Mesendoderm (in vitro differentiated cells): ENCODE measurements around the gene CAMK2N1.
A peak's percentile ranks its signal among the peaks of the same experiment; 100 is the strongest.

ENCODE experiments used
- DNase-seq: peaks from one replicate; pipeline ENCODE4 v3.0.0; 2013
- H2AK5ac ChIP-seq: 2 replicates; pipeline ENCODE4 v1.6.1; 2013; ENCODE audit warnings: low read length, inconsistent platforms
- H2BK120ac ChIP-seq: 2 replicates; pipeline ENCODE4 v1.6.1; 2013; ENCODE audit warnings: low read depth, mild to moderate bottlenecking, low read length, moderate library complexity, mixed read lengths
- H2BK15ac ChIP-seq: replicated peaks from 2 replicates; pipeline ENCODE4 v1.6.1; 2013; ENCODE audit warnings: low read depth, mild to moderate bottlenecking, moderate library complexity
- H2BK5ac ChIP-seq: 2 replicates; pipeline ENCODE4 v1.6.1; 2013; ENCODE audit warnings: low read length, inconsistent platforms
- H3K18ac ChIP-seq: 2 replicates; pipeline ENCODE4 v1.6.1; 2013; ENCODE audit warnings: mild to moderate bottlenecking, low read length, mixed read lengths
- H3K23ac ChIP-seq: one replicate; pipeline ENCODE4 v1.6.1; 2013; ENCODE audit warnings: low read length
- H3K27ac ChIP-seq: 2 replicates; pipeline ENCODE4 v1.5.1; 2013; ENCODE audit warnings: low read depth, mild to moderate bottlenecking, inconsistent platforms, low read length, moderate library complexity
- H3K27me3 ChIP-seq: 2 replicates; pipeline ENCODE4 v1.6.1; 2013; ENCODE audit warnings: low read length, control low read depth, mild to moderate bottlenecking, inconsistent platforms; ENCODE audit not compliant: insufficient read depth, poor library complexity
- H3K36me3 ChIP-seq: 2 replicates; pipeline ENCODE4 v1.6.1; 2013; ENCODE audit warnings: low read length, inconsistent platforms; ENCODE audit not compliant: control insufficient read depth, insufficient read depth
- H3K4ac ChIP-seq: one replicate; pipeline ENCODE4 v1.6.1; 2013; ENCODE audit warnings: low read depth, mild to moderate bottlenecking, low read length, moderate library complexity
- H3K4me1 ChIP-seq: 2 replicates; pipeline ENCODE4 v1.6.1; 2013; ENCODE audit warnings: low read depth, low read length, inconsistent platforms; ENCODE audit not compliant: control insufficient read depth
- H3K4me2 ChIP-seq: 2 replicates; pipeline ENCODE4 v1.6.1; 2013; ENCODE audit warnings: low read length
- H3K4me3 ChIP-seq: 2 replicates; pipeline ENCODE4 v1.5.1; 2013; ENCODE audit warnings: mild to moderate bottlenecking, low read length
- H3K56ac ChIP-seq: one replicate; pipeline ENCODE4 v1.6.1; 2013; ENCODE audit warnings: low read length
- H3K79me1 ChIP-seq: 2 replicates; pipeline ENCODE4 v1.6.1; 2013; ENCODE audit warnings: low read length, inconsistent platforms
- H3K79me2 ChIP-seq: 2 replicates; pipeline ENCODE4 v1.6.1; 2013; ENCODE audit warnings: mild to moderate bottlenecking, low read length; ENCODE audit not compliant: control insufficient read depth, insufficient read depth
- H3K9ac ChIP-seq: 2 replicates; pipeline ENCODE4 v1.6.1; 2013; ENCODE audit warnings: low read length, inconsistent platforms
- H4K5ac ChIP-seq: one replicate; pipeline ENCODE4 v1.6.1; 2013; ENCODE audit warnings: low read length
- H4K8ac ChIP-seq: one replicate; pipeline ENCODE4 v1.6.1; 2013; ENCODE audit warnings: low read depth, mild to moderate bottlenecking, control low read depth, low read length, moderate library complexity
- WGBS: extraction: QIAGEN DNeasy Blood & Tissue Kit; methylation state at CpG from one replicate; pipeline ENCODE4 v1.1.7; 2013; ENCODE audit warnings: low lambda C conversion rate, missing lambda C conversion rate; ENCODE audit not compliant: insufficient coverage; ENCODE audit errors: extremely low coverage; 5-methylcytosine and 5-hydroxymethylcytosine counted together

Gene CAMK2N1

DNA sequence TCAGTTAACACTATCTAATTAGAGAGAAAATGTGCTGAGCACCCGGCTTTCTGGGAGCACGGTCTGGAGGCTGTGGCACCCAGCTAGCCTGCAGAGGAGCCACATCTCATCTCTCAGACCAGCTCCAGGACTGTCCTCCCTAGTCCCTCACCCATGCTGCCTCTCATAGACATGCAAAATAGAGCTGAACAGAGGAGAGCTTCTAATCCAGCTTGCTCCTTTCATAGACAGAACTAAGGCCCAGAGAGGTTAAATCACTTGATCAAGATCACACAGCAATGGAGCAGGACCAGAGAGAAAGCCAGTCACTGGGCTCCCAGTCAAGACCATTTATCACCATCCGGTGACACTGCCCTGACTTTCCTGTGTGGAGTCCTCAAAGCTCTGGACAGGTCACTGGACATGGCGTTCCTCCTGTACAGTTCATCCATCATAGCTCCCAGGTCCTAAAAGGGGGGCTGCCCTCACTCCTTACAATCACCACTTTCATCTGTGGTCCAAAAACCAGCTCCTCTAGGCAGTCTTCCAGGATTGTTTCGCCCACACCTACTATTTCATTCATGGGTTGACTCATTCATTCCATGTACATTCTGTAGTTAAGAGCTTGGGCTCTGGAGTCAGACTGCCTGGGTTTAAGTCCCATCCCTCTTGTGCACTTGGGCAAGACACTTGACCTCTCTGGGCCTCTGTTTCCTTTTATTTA, 8.8 kb upstream of the CAMK2N1 start:
- no peak for DNase-seq
- Histone ChIP-seq H4K5ac (no peak overlapping the region), H4K8ac (no peak overlapping the region), H2BK5ac (no peak overlapping the region), H3K79me2 (no peaks in the 10 kb centered on the region), H3K18ac (no peak overlapping the region), H3K56ac (no peak overlapping the region), H3K27me3 (no peaks in the 10 kb centered on the region), H3K4me1 (no peaks in the 10 kb centered on the region), H2BK120ac (no peak overlapping the region), H3K4me2 (no peak overlapping the region), H2AK5ac (no peak overlapping the region), H3K4me3 (no peak overlapping the region), H3K23ac (no peak overlapping the region), H3K4ac (no peak overlapping the region), H3K27ac (no peak overlapping the region), H2BK15ac (no peak overlapping the region), H3K9ac (no peak overlapping the region), H3K79me1 (no peaks in the 10 kb centered on the region), H3K36me3 (no peaks in the 10 kb centered on the region)
- WGBS: no CpG with 5 or more reads among the region's 5 CpGs

DNA sequence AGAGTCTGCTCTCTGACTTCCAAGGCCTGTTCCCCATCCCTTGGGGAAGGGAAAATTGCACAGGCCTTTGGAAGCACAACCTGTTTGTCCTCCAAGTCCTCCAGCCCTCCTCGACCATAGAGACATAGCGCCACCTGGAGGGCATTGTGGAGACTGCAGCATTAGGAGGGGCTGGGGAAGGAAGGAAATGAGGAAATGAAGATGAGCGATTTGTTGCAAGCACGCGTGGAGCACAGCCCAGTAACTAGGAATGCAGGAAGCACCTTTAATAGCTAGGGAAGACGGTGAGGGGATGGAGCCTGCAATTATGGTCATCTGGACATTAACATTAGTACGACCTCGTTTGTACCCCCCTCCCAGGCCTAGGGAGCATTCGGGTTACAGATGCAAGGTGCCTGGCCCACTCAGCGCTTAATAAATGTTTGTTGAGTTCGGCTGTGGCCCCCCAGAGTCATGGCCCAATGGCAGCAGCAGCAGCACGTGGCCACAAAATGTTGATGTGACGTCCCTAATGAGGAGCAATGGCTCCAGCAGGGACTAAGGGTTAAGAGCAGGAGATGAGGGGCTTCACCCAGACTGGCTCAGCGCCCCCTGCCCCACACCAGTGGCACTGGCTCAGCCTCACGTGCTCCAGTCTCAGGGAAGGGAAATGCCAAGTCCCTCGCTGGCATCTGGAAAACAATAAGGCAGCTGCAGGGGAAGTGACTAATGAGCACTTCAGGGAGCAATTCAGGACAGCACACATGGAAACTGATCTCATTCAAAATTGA, 8.0 kb upstream of the CAMK2N1 start:
- H2AK5ac ChIP-seq: no peak overlapping the region
- H3K4me3 ChIP-seq: no peak overlapping the region
- H3K27ac ChIP-seq: no peak overlapping the region

DNA sequence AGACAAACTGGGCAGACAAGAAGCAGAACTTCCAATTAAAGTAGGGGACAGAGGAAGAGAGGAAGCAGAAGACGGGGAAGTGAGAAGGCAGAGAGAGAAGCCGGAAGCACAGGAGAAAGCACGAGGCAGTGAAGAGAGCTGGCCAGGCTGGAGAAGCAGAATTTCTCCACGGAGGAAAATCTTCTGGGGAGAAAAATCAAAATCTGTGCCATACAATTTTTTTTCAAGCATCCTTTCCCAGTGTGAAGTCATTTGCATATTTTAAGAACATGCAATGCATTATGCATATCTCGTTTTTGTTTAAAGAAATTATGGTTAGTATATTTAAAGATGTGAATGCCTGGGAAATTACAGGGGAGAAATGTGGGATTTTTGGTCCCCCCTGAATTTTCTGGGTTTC, 7.3 kb upstream of the CAMK2N1 start:
- no peak overlapping the region for H3K56ac ChIP-seq
- H2AK5ac ChIP-seq: no peak overlapping the region
- no peak overlapping the region for H2BK15ac ChIP-seq
- H4K5ac ChIP-seq: no peak overlapping the region
- no peak overlapping the region for H3K4me2 ChIP-seq
- no peaks in the 10 kb centered on the region for H3K36me3 ChIP-seq
- H4K8ac ChIP-seq: no peak overlapping the region
- H3K27ac ChIP-seq: no peak overlapping the region
- H3K27me3 ChIP-seq: no peaks in the 10 kb centered on the region
- no peaks in the 10 kb centered on the region for H3K79me2 ChIP-seq
- no peak overlapping the region for H3K23ac ChIP-seq
- H2BK120ac ChIP-seq: no peak overlapping the region
- no peak overlapping the region for H2BK5ac ChIP-seq
- H3K9ac ChIP-seq: no peak overlapping the region
- no peak overlapping the region for H3K4me3 ChIP-seq
- H3K4me1 ChIP-seq: no peaks in the 10 kb centered on the region
- no peak overlapping the region for H3K18ac ChIP-seq
- no peak for DNase-seq
- H3K79me1 ChIP-seq: no peaks in the 10 kb centered on the region
- H3K4ac ChIP-seq: no peak overlapping the region
- no CpG with 5 or more reads among the region's 5 CpGs for WGBS

More for the DNA sequence above, 8.0 kb upstream of the CAMK2N1 start:
- Histone ChIP-seq H3K27me3 (no peaks in the 10 kb centered on the region), H2BK120ac (no peak overlapping the region), H3K79me1 (no peaks in the 10 kb centered on the region), H3K4ac (no peak overlapping the region), H4K5ac (no peak overlapping the region), H3K56ac (peak overlapping the region; percentile 9), H3K18ac (no peak overlapping the region), H3K79me2 (no peaks in the 10 kb centered on the region), H3K23ac (no peak overlapping the region), H3K4me2 (peak overlapping the region; percentile 38), H3K36me3 (no peaks in the 10 kb centered on the region), H3K4me1 (no peaks in the 10 kb centered on the region), H4K8ac (no peak overlapping the region), H2BK5ac (no peak overlapping the region), H2BK15ac (no peak overlapping the region), H3K9ac (no peak overlapping the region)
- DNase-seq: peak; percentile 93
- no CpG with 5 or more reads among the region's 16 CpGs for WGBS

DNA sequence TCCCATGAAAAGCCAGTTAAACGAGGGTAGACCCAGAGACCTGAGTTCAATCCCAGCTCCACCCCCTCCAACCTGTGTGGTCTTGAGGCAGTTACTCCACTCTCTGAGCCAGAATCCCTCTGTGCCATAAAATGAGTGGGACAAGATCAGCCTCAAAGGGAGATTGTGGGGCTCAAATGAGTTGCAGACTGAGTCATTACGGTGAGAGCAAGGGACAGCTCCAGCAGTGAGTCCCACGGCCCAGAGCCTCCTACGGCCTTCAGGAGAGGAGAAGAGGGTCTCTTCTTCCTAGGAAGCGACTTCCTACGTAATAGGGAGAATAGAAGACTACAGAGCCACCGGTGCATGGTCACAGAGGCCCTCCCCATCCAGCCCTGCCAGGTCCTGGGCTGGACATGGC, 6.7 kb upstream of the CAMK2N1 start:
- no CpG with 5 or more reads among the region's 7 CpGs for WGBS
- no peaks in the 10 kb centered on the region for H3K79me2 ChIP-seq

DNA sequence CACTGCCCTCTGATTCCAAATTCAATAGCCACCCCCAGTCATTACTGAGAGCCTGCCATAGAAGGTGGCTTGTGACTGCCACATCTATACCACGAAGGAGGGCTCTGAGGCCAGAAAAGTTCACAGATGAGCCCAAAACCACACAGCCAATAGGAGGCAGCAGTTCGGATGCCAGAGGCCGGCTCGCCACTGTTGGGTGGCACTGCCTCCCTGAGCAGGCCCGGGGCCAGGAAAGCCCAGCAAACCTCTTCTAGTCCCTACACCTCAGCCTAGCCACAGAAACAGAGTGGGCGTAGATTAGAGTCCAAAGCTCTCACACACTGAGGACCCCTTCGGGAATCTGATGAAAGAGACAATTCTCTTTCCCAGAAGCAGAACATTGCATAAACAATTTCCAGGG, 5.9 kb upstream of the CAMK2N1 start:
- H3K79me2 ChIP-seq: no peaks in the 10 kb centered on the region
- no peak overlapping the region for H2BK5ac ChIP-seq
- no peak overlapping the region for H3K4ac ChIP-seq
- H2BK15ac ChIP-seq: no peak overlapping the region
- no peak overlapping the region for H3K56ac ChIP-seq
- H2AK5ac ChIP-seq: no peak overlapping the region
- no peak overlapping the region for H3K4me3 ChIP-seq
- no peak overlapping the region for H3K9ac ChIP-seq
- no peaks in the 10 kb centered on the region for H3K79me1 ChIP-seq
- no peak overlapping the region for H3K27ac ChIP-seq
- no peaks in the 10 kb centered on the region for H3K36me3 ChIP-seq
- no peak overlapping the region for H3K23ac ChIP-seq
- H2BK120ac ChIP-seq: no peak overlapping the region
- H3K27me3 ChIP-seq: peaks cover 4% of the 10 kb centered on the region
- no peak for DNase-seq
- H3K4me2 ChIP-seq: no peak overlapping the region
- no peak overlapping the region for H4K5ac ChIP-seq
- no peaks in the 10 kb centered on the region for H3K4me1 ChIP-seq
- H4K8ac ChIP-seq: no peak overlapping the region
- no peak overlapping the region for H3K18ac ChIP-seq
- WGBS: no CpG with 5 or more reads among the region's 7 CpGs

More for the DNA sequence above, 6.7 kb upstream of the CAMK2N1 start:
- Histone ChIP-seq H3K79me1 (no peaks in the 10 kb centered on the region), H4K5ac (no peak overlapping the region), H3K23ac (no peak overlapping the region), H2BK15ac (no peak overlapping the region), H3K9ac (no peak overlapping the region), H3K27me3 (no peaks in the 10 kb centered on the region), H3K4me2 (no peak overlapping the region), H2BK120ac (no peak overlapping the region), H3K36me3 (no peaks in the 10 kb centered on the region), H3K4me3 (no peak overlapping the region), H3K56ac (no peak overlapping the region), H3K4me1 (no peaks in the 10 kb centered on the region), H2BK5ac (no peak overlapping the region), H3K18ac (no peak overlapping the region), H3K4ac (no peak overlapping the region), H2AK5ac (no peak overlapping the region), H3K27ac (no peak overlapping the region), H4K8ac (no peak overlapping the region)
- DNase-seq: no peak
